GM19099 (cell line): ENCODE measurements around the gene HHLA2.

Experiments used
- POLR2A ChIP-seq: IDR thresholded peaks from 3 replicates; pipeline ENCODE4 v1.6.1; 2011; ENCODE audit warnings: low read depth; ENCODE audit not compliant: insufficient read length; ENCODE audit errors: extremely low read depth

HHLA2 gene

DNA sequence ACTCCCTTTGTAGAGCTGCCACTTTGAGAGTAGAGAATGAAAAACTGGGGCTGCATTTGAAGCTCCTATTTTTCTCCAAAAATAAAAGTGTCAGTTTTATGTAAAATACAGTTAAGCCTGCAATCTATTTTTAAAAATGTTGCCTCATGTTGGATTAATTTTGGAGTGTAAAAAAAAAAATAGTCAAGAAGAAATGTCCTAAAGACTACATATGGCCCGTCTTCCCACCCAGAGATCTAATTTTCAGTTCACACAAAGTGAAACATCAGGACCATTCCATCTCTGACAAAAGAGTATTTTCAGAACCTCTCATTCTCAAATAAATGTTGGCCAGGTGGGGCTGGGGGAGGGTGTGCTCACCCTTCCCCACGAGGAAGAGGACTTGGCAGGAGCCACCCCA, 62.7 kb downstream of the HHLA2 start:
- TF ChIP-seq POLR2A = no peak

DNA sequence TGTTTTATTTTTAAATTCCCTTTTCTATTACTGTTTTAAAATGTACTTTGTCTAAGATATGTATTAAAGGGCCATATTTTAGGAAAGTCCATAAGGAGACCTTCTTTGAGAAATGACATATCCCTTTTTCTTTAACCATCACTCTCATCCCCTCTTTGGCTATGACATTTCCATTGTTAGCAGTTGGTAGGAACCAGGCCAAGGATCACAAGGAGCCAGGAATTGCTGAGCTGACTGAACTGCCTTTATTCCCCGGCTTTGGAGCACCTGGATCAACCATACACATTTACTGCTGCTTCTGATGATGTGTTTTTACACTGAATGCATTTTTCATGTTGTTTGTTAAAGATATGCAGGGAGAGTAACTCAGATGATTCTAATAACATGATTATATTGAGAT, 79.7 kb downstream of the HHLA2 start:
- no peak for TF ChIP-seq POLR2A

DNA sequence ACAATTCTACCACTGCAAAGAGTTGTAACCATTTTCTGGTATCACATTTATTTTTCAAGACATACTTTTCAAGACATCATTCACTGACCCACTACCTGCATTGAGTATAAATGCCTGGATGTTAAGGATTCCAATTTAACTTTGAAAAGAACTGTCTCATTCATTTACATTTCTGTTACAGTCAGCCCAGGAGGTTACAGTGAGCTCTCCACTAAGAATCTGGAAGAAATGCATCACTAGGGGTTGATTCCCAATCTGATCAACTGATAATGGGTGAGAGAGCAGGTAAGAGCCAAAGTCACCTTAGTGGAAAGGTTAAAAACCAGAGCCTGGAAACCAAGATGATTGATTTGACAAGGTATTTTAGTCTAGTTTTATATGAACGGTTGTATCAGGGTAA, 81.0 kb downstream of the HHLA2 start:
- no peak for TF ChIP-seq POLR2A

DNA sequence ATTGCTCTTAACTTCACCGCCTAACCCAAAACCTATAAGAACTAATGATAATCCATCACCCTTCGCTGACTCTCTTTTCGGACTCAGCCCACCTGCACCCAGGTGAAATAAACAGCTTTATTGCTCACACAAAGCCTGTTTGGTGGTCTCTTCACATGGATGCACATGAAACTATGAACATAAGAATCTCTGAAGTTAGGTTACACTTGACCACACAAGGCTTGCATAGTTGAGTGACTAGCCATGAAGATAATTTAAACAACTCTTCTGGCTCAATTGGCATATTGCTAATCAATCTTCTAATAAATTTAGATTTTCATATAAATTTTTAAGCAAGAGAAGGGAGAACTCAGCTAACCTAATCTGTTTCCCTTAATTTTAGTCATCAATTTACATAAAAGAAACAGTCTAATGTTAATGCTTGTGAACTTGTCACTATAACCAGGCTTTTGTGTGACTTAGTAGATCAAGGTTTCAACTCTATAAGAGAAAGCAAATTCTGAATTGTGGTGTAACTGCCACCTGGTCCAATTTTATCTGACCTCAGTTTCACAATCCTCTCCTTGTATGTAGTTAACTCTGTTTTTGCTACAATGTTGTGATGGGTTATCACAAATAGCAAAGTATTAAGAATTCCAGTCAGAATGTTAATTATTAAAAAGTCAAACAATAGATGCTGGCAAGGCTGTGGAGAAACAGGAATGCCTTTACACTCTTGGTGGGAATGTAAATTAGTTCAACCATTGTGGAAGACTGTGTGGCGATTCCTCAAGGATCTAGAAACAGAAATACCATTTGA, 82.0 kb downstream of the HHLA2 start:
- TF ChIP-seq POLR2A = no peak

DNA sequence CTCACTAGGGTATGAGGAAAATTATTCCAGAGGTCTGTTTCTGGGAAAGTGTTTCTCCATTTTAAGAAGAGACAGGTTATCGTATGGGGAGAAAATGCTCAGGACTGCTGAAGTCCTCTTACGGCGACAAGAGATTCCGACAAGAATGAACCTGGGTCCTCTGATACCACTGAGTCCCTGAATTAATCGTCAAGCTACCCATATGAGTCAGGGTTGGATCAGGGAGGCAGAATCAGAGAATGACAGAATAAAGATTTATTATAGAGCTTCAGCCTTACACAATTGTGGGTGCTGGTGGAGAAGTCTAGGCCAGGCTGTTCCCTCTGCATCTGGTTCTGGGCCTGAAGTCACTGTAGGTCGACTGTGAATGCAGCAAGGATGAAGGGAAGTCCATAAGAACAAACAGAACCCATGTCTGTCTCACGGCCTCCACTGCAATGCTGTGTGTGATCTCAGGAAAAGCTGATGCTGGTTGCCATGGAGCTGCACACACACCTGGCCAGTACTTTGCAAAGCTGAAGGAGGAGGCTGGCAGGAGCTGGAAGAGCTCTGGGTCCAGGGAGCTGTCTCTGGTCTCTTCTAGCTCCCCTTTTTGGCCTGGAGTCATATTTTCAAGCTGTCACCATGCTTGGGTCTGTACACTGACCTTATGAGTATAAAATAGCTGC, 83.9 kb downstream of the HHLA2 start:
- TF ChIP-seq POLR2A = no peak

DNA sequence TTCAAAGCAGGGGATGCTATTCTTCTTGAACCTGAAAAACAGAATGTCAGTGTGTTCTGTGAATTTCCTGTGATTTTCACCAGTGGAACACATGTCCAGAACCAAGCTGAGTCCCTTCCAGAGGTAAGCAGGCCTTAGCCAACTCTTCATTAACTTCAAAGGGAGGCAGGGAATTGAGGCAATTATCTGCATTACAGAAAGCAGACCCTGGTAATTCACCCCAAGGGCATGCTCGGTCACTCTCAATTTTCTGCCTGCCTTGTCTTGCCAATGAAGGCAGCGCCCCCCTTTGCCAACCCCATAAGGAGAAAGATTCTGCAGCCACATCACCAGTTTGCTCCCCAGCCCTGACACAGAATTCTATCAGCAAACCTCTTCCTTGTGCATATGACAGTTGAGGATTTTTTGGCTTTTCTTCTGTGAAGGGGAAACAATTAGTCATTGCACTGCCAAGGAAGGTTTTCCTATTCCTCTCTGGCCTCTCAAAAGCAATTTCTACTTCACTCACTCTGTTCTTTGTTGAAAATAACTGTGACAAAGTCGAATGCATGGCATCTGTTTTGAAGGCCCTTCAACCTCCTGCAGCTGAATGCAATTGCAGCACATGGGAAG, 85.3 kb downstream of the HHLA2 start:
- TF ChIP-seq POLR2A = no peak

DNA sequence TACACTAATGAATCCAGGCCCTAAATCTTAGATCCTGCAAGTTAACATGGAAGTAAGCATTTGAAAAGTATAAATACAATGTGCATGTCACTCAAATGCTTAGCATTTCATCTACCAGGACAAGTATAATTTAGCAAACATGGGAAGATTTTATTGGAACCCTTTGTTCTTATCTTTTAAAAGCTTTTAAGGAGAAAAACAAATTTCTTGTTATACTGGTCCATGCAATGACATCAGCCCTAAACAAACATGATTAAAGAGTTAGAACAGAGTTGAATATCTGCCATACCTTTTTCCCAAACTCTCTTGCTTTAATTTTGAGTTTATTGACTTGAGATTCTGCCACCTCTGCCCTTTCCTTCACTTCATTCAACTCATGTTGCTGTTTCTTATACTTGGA, 87.0 kb downstream of the HHLA2 start:
- TF ChIP-seq POLR2A = no peak

DNA sequence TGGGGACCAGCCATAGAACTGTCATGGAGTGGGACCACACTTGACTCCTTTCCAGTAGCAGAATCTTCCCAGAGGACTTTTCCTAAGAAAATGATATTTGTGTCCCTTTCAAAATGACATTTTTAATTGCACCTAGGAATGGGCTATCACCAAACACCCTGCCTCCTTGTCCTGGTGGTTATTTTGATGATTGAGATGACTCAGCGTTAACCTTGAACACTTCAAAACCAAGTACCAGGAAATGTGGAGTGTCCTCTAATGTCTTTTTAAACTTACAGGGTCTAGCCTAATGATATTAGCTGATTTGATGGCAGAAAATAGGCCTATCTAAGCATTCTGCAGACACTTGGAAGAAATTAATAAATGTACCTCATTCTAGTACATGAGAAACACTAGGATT, 90.7 kb downstream of the HHLA2 start:
- no peak for TF ChIP-seq POLR2A

DNA sequence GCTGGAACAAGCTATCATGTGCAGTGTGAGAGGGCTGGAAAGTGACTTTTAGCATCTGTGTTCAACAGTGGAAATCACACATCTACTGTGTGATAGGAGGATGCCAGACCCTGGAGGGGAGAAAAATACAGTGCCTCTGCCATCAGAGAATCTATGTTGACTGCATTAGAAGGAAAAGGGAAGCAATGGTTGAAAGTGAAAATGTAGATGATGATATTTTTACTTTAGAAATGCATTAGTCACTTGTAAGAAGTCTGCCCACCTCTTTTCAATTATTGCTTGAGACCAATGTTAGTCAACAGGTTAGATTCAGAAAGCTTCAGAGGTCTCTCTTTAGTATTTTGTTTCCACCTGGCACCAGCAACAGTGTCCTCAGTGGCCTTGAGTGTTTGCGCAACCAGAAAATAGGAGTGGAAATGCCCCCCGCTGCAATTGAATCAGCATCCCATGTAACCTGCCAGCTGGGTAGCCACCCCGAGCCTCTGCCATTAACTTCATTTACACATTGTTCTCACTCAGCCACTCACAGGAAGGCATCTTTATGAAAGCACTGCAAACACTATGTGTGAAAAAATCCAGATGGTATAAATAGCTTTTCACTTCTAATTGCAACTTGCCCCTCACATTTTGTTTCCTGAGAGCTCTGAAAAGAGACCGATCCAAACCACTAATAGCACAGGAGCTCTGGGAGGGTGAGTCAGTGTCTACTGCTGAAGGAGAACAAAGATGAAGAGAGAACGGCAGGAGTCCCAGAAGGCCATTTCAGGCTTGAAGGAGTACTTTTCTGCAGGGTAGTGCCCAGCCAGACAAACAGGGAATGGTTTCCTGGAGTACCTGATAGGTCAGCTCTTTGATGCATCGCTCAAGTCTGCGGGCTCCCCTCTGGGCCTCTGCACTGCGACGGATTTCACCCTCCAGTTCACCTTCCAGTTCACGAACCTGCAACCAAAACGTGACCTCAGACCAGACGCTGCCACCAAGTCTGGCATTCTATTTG, 92.1 kb downstream of the HHLA2 start:
- TF ChIP-seq POLR2A = no peak

DNA sequence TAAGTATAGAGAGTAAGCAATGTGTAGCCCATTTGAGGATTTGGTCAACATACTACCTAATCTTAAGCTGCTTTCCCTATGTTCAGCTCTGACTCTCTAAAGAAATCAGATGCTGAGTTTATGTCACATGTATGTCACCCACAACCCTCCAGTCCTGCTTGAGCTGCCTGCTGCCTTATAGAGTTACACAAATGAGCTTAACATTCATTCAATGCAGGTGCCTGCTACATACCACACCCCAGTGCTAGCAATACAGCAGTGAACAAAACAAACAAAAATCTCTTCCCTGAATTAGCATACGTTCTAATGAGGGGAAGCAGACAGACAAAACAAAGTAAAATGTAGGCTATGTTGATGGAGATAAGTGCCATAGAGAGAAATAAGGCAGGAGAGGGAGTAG, 93.0 kb downstream of the HHLA2 start:
- TF ChIP-seq POLR2A = no peak

DNA sequence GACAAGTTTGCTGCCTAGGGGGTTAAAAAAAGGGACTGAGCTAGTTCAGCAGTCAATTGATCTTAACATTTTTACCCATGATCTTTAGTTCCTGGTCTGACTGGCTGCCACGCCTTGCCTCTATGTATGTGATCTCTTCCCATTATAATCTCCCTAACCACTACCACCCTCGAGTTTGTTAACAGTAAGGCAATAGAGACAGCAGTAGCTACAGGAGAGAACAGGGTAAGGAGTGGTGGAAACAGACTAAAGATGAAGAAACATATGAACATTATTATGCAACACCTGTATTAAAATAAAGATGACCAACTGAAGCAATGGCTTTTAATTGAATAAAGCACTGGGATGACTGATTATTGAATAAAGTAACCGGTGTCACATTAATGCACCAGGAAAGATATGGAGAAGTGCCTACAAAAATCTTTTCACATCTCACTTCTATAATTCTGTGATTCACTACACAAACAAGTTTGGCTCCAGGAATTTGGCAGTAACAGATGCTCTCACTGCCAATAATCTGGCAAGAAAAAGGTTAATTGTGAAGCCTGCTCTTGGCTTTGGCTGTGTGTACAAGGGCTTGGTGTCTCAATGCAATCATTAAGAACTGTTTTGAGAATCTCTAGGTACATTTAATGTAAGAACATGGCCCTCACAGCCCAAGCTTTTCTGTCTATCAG, 95.7 kb downstream of the HHLA2 start:
- no peak for TF ChIP-seq POLR2A

DNA sequence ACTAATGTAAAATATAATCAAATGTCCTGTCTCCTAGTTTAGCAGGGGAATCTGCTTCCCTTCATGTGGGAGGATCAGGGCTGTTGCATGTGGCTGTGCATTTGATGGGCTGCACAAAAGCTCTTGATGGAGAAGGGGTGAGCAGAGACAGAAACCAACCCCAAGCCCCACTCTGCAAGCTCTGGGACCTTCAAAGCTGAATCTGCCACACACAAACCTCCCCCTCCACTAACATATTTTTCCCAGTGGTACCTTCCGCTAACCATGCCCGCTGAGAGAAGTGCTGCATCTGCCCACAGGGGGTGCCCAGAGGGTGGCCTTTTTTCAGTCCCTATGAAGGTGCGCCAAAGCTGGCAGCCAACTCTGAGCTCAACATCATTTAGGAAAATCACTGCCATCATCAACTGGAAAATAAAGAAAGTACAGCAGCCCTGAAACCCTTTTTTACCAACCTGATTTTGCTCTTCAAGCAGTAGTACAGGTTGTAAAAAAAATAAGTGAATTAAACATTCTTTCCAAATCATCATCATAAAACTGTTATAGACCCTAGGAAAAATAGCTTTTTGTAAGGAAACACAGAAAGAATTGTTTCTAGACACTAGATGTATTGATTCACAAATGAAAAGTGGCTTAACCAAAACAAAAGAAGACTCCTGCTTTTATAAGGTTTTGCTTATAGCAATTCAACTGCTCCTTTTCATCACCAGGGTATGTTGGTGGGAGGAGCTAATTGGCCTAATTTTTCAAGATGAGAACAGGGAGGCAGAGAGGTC, 97.0 kb downstream of the HHLA2 start:
- TF ChIP-seq POLR2A = no peak

DNA sequence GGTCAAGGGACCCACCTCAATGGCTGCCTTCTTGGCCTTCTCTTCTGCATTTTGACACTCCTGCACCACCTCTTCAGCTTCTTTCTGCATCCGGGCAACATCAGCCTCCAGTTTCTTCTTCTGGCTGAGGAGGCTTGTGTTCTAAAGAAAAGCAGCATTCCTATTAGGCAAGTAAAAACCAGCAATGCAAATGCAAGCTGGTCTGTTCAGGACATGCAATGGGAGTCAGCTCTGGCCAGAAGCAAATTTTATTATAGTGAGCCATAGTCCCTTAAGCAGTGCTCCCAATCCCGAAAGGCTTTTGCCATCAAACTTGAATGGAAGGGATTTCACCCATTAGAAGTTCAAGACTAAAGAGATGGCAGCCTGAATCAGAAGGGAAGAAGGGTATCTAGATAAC, 97.7 kb downstream of the HHLA2 start:
- TF ChIP-seq POLR2A = no peak

DNA sequence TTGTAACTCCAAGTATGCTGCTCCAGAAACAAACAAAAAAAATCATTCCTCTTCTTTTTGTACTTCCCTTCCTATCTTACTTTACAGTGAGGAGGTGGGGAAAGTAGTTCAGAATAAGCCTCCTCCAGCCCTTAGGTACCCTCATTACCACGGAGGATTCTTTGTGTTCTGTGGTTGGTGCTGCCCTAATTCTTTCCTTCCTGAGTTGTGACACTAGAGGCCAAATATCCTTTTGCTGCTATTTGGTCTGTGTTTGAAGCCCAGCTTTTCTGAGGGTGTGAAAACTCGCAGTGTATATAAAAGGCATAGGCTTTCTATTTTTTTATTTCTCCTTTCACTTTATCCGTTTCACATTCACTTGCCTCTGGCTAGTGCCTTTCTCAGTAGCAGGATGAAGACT, 98.2 kb downstream of the HHLA2 start:
- no peak for TF ChIP-seq POLR2A
